Ishikawa (cell line): ENCODE measurements around the gene MGAT5B.

Experiments used
- EGR1 ChIP-seq: IDR thresholded peaks from 2 replicates; pipeline ENCODE4 v1.6.1; 2012
- EP300 ChIP-seq: IDR thresholded peaks from 2 replicates; pipeline ENCODE4 v1.6.1; 2012; ENCODE audit warnings: borderline replicate concordance
- RAD21 ChIP-seq: IDR thresholded peaks from 2 replicates; pipeline ENCODE4 v1.6.1; 2012; ENCODE audit warnings: low read depth
- TAF1 ChIP-seq: IDR thresholded peaks from 2 replicates; pipeline ENCODE4 v1.6.1; 2012; ENCODE audit warnings: low read depth, mild to moderate bottlenecking
- TCF12 ChIP-seq: IDR thresholded peaks from 2 replicates; pipeline ENCODE4 v1.6.1; 2012; ENCODE audit warnings: low read depth
- TF ChIP-seq, protein P1 (sequence below): IDR thresholded peaks from 2 replicates; pipeline ENCODE4 v1.6.1; 2012

GRCh38 chr17:76935331-76935730, 67.1 kb downstream of the MGAT5B start:
- TF ChIP-seq TAF1 (no peak), EGR1 (no peak), TCF12 (no peak), EP300 (no peak), RAD21 (no peak)
- TF ChIP-seq, protein P1, sequence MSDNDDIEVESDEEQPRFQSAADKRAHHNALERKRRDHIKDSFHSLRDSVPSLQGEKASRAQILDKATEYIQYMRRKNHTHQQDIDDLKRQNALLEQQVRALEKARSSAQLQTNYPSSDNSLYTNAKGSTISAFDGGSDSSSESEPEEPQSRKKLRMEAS, result no peak
